GM18858 (cell line): ENCODE results near the gene EGFR.

Experiments
- ATAC-seq: cut with Tn5 transposase; IDR thresholded peaks from one replicate; pipeline ENCODE4 v1.9.1; 2021; ENCODE audit not compliant: unreplicated experiment

The EGFR gene

GRCh38 chr7:55060636-55061022, 41.8 kb downstream of the EGFR start:
- ATAC-seq, result no peak

DNA sequence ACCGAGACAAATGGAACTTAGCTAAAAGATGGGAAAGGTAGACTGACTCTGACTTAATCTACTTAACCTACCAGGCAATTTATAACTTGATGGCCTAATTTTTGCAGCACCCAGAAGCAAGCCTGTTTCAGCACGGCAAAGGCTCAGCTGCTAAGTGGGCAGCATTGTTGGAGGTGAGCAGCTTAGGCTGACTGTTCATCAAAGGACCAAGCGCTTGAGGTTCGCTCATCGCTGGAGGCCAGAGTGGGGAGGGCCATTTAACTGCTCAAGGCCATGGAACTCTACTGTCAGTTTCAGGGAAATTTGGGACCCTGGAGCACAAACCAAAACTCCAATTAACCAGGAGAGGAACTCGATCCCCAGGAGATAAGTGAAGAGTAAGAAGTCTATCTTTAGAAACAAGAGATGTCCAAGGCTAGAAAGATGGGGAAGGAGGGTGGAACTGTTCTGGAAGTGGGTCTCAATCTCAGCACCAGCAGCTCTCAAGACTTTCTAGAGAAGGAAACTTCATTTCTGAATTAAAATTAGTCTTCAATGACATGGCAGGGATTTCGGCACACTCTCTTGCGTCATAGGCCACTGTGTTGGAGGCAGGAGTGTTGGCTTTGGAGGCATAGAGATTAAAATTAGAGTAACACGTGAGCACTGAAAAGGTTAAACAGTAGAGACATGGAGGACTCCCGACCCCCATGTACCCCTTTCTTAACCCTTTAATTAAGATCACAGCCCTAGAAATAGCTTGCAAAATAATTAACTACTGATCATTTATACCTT, 43.1 kb downstream of the EGFR start:
- no peak for ATAC-seq

DNA sequence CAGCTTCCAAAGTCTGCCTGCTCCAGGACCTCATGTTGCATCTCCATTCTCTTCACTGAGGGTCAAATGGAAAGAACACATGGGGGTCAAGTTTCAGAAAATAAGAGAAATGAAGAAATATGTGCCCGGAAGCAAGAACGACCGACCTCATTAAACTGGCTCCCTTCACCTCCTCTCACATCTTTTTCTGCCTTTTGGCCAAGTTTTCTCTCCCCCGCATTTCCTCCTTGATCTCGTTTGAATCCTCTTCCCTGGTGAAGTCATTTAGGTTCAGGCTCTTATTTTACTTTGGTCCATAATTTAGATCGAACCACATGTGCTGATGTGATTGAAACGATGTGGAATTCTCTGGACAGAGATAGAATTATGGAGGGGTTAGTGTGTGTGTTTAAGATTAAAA, 44.2 kb downstream of the EGFR start:
- ATAC-seq, result no peak

DNA sequence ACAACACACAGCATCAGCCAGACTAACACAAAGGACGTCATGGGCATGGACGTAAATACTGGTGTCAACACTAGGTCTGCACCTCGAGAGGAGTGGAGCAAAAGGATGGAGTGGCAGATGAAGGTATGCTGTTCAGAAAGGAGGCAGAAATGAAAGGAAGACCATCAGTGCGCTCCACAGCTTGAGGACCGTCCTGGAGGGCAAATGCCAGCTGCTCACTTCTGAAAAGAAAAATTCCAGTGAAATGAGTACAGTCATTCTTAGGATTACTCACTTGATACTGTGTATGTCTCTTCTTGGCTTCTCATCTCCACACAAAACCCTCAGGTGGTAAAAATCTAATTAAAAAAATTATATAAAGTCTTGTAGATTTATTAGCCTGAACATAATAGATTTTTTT, 44.8 kb downstream of the EGFR start:
- no peak for ATAC-seq

DNA sequence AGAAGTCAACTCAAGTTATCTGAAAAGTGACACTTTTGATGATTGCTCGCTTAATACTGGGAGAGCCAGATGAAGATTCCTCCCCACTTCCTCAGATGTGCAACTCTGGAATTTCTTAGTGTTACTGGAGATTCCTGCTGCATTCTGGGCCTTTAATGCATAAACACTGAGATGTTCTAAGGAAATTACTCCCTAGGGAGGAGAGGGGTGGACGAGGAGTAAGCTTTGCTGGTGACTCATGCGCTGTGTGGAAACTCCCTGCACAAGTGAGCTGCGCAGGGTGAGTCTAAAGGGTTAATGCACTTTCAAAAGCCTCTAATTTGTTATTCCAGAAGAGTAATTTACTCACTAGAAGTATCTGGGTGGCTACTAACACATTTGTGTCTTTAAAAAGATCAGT, 46.3 kb downstream of the EGFR start:
- ATAC-seq, result peak; percentile 65

DNA sequence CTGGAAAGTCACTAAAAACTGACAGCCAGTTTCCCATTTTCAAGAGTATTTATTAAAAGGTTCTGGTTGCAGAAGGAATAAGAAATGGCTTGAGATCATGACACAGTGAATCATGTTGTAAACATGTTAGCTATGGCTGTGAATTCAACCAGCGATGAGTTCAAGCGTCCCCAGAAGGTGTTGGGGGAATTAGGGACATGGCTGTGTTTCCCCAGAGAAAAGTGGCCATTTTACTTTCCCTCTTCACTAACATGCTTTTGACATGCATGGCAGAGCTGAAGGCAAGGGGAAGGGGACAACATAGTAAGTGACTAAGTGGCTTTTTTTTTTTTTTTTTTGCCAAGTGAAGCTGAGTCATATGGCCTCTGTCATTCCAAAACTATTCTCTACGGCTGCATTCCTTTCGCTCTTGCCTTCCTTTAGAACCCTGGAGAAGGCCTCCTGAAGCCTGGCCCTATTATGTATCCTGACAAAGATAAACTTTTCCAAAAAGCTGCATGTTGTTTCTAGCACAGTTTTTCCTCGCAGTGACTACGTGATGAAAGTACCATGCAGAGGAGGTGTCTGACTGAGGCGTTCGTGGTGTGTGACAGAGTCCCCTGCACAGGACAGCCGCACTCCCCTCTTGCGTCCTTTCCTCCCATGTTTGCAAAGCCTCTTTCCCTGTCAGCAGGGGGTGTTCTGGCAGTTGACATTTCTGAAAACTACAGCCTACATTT, 46.9 kb downstream of the EGFR start:
- peak; percentile 51 for ATAC-seq

GRCh38 chr7:55066524-55066923, 47.7 kb downstream of the EGFR start:
- ATAC-seq, result no peak

- ATAC-seq, result no peak
Measured at GRCh38 chr7:55066938-55067337, 48.1 kb downstream of the EGFR start.

- no peak for ATAC-seq
Measured at GRCh38 chr7:55067748-55068147, 48.9 kb downstream of the EGFR start.

GRCh38 chr7:55069271-55069792, 50.5 kb downstream of the EGFR start:
- ATAC-seq, result no peak

DNA sequence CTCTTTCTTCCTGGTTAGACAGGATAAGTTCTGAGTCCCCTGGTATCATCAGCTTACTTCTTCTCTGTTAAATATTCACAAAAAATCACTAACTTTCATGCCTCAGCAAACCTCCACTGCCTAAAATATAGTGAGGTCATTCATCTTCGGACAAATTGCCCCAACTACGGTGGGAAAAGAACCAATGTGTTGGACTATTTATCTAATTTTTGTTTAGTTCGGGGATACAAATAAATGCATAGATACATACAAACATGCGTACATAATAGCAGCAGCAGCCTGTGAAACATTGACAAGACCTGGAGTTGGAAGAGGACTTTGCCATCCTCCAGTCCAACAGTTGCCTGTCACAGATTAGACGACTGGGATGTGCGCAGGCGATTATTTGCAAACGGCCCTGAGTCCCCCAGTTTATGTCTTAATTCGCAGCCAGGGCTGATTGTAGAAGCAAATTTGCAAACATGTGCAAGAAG, 51.5 kb downstream of the EGFR start:
- ATAC-seq, result no peak

GRCh38 chr7:55070854-55071253, 52.0 kb downstream of the EGFR start:
- ATAC-seq, result no peak

- no peak for ATAC-seq
Measured at GRCh38 chr7:55071411-55072175, 52.8 kb downstream of the EGFR start.

DNA sequence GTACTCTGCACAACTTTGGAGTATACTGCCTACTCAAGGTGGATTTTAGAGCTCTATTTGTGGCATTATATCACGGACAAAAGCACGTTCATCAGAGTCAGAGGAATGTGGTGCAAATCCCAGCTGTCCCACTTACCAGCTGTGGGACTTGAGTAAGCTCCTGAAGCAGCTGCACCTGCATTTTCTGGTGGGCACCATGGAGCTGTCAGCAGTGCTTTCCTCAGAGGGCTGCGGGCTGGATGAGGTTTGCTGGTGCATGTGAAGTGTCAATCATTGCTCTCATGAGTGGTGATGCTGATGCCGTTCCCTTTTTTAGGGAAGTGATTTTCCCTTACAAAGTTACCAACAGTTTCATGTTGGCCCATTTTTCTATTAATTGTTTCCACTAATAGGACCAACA, 53.4 kb downstream of the EGFR start:
- no peak for ATAC-seq

GRCh38 chr7:55073051-55073511, 54.3 kb downstream of the EGFR start:
- peak; percentile 75 for ATAC-seq

GRCh38 chr7:55073976-55074528, 55.2 kb downstream of the EGFR start:
- ATAC-seq, result peak; percentile 76

DNA sequence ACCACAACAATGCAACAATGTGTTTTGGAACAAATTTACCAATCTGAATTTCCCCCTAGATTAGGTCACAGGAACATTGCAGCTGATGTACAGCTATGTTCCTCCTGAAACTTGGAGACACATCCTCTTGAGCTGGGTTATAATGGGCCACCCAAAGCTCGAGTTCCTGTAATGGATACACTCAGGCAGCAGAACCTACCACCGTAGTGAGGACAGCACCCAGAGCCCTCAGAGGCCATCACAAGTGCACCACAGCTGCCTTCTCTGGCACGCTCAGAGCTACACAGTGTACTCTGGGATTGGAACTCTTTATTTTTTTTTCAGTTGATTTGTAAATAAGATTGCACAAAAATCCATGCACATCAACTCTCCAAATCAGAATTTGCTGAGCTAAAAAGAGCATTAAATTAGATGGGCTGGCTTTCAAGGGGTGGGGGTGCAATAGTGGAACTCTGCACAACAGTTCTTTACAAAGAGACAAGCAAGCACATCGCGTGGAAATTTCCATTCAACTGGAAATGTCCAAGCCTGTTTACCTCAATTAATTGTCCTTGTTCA, 56.7 kb downstream of the EGFR start:
- no peak for ATAC-seq

DNA sequence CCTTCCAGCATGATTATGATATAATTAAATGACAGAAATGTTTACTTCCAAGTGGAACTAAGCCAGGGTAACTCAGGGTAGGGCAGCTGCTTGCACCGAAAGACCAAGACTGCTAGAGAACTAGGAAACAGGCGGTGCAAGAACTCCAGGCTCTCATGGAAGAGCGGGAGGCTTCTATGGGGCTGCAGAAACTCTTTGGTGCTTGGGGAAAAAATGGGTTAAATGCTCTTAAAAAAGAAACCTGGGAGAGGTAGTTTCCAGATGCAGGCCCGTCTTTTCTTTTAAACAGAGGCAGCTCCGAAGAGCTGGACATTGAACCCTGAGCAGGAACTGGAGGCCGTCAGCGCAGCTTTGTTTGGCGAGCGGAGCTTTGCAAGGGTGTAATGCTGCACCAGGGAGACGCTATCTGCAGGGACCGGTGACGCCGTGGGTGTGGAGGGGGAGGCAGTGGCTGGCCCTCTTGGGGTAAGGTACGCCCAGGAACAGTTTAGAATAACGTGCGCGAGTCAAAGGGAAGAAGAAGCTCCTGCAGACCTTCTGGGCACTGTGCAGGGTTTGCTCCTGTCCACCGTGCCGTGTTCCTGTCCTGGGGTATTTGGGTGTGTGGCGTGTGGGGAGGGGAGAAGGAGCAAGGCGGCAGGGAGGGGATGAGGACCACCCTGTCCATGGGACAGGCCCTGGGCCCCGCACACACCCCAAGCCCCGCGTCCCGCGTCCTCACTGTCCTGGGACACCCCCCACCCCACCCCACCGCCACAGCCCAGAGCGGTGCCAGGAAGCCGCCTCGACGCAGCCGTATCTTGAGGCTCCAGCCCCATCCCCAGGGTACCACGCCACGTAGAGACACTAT, 59.0 kb downstream of the EGFR start:
- ATAC-seq, result no peak

- ATAC-seq, result no peak
Measured at GRCh38 chr7:55078465-55079372, 59.9 kb downstream of the EGFR start.
